ENCODE results near the gene TFG.

Gene TFG

DNA sequence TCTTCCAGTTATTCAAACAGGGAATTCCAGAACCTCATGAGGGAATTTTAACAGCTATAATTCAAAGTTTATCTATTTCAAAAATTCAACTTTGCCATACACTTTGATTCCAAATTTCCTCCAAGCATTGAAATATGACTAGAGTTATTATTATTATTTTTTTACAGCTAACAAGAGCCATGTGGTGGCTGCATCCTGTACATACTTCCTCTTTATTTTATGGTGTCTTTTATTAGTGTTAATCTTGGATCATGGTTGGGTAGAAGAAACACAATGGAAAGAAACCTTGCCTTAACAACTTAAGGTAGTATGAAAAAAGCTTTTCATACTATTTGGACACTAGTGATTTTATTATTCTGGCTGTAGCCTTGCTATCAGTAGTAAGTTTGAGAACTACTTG lies 52.7 kb downstream of the TFG start:
- H4K8ac ChIP-seq (ENCODE audit: low read depth, low read length) = no peak overlapping the region
- H3K9ac ChIP-seq (ENCODE audit: low read length) = no peak overlapping the region
- H2BK12ac ChIP-seq (ENCODE audit: low read length) = no peak overlapping the region
- H2BK5ac ChIP-seq (ENCODE audit: low read depth, low read length, poor library complexity) = no peak overlapping the region
- DNase-seq = no peak
- no peak overlapping the region for H4K12ac ChIP-seq (ENCODE audit: low read depth, low read length)
- H3K27ac ChIP-seq (ENCODE audit: low read depth, low read length) = no peak overlapping the region
- H3K9me3 ChIP-seq (ENCODE audit: insufficient read depth, low read depth, low read length) = no peaks in the 10 kb centered on the region
- no peaks in the 10 kb centered on the region for H3K4me1 ChIP-seq (ENCODE audit: control insufficient read depth in 1 of 2, insufficient read depth in 2 of 2, low read length in 2 of 2)
- no peak overlapping the region for H2AK5ac ChIP-seq (ENCODE audit: low read length)
- H3K79me2 ChIP-seq (ENCODE audit: control insufficient read depth, insufficient read depth, low read length, poor library complexity) = no peaks in the 10 kb centered on the region
- H2AFZ ChIP-seq (ENCODE audit: insufficient read depth, low read length, poor library complexity) = no peak overlapping the region
- H3K79me1 ChIP-seq (ENCODE audit: low read length) = no peaks in the 10 kb centered on the region
- H3K36me3 ChIP-seq (ENCODE audit: control insufficient read depth in 1 of 2, insufficient read depth in 2 of 2, low read length in 2 of 2) = no peaks in the 10 kb centered on the region
- H2BK120ac ChIP-seq (ENCODE audit: insufficient read depth, low read length, poor library complexity) = no peak overlapping the region
- no peak overlapping the region for H3K18ac ChIP-seq (ENCODE audit: low read length)
- H3K23ac ChIP-seq (ENCODE audit: low read length) = no peak overlapping the region
- no peak overlapping the region for H3K4me2 ChIP-seq (ENCODE audit: low read length)
- H3K4ac ChIP-seq (ENCODE audit: low read depth, low read length) = no peak overlapping the region
- H4K91ac ChIP-seq (ENCODE audit: low read depth, low read length) = no peak overlapping the region
- no peak overlapping the region for H3K14ac ChIP-seq (ENCODE audit: low read length)
- no peak overlapping the region for H3K4me3 ChIP-seq (ENCODE audit: low read depth, low read length)
- no peaks in the 10 kb centered on the region for H3K27me3 ChIP-seq (ENCODE audit: insufficient read depth, low read length)

DNA sequence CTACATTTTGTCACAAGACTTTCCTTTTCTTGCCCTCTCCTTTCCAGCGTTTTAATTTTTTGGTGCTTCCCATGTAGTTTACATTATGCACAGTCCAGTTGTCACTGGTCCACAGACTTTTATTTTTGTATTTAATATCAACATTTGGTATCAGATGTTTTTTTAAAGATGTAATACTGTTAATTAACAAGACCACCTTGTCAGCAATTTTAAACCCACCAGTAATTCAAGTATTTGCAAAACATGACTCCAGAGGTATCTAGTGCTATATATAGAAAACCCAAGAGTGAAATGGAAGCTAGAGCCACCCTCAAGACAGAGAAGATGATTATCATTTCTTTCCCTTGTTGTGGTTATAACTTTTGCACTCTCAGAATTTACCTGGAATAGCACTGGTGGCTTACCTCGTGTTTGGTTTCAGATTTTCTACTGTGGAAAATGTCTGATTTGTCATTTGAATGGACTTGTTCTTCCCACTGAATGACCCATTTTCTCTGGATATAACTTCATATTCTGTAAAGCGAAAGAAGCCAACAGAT lies 56.2 kb downstream of the TFG start:
- H3K9me3 ChIP-seq (ENCODE audit: insufficient read depth, low read depth, low read length) = no peaks in the 10 kb centered on the region
- WGBS (ENCODE audit: extremely low coverage, insufficient coverage, insufficient read length) = no CpG with 5 or more reads among the region's 3 CpGs
- no peak overlapping the region for H2AK5ac ChIP-seq (ENCODE audit: low read length)
- no peak overlapping the region for H4K8ac ChIP-seq (ENCODE audit: low read depth, low read length)
- H3K27ac ChIP-seq (ENCODE audit: low read depth, low read length) = no peak overlapping the region
- H3K79me1 ChIP-seq (ENCODE audit: low read length) = no peaks in the 10 kb centered on the region
- H3K27me3 ChIP-seq (ENCODE audit: insufficient read depth, low read length) = no peaks in the 10 kb centered on the region
- H3K79me2 ChIP-seq (ENCODE audit: control insufficient read depth, insufficient read depth, low read length, poor library complexity) = no peaks in the 10 kb centered on the region
- no peaks in the 10 kb centered on the region for H3K36me3 ChIP-seq (ENCODE audit: control insufficient read depth in 1 of 2, insufficient read depth in 2 of 2, low read length in 2 of 2)
- no peak overlapping the region for H2BK120ac ChIP-seq (ENCODE audit: insufficient read depth, low read length, poor library complexity)
- H3K18ac ChIP-seq (ENCODE audit: low read length) = no peak overlapping the region
- H2BK5ac ChIP-seq (ENCODE audit: low read depth, low read length, poor library complexity) = no peak overlapping the region
- H3K14ac ChIP-seq (ENCODE audit: low read length) = no peak overlapping the region
- H2AFZ ChIP-seq (ENCODE audit: insufficient read depth, low read length, poor library complexity) = no peak overlapping the region
- no peak overlapping the region for H3K23ac ChIP-seq (ENCODE audit: low read length)
- no peak overlapping the region for H3K9ac ChIP-seq (ENCODE audit: low read length)
- no peak for DNase-seq
- H2BK12ac ChIP-seq (ENCODE audit: low read length) = no peak overlapping the region
- no peak overlapping the region for H3K4ac ChIP-seq (ENCODE audit: low read depth, low read length)
- H4K12ac ChIP-seq (ENCODE audit: low read depth, low read length) = no peak overlapping the region
- no peaks in the 10 kb centered on the region for H3K4me1 ChIP-seq (ENCODE audit: control insufficient read depth in 1 of 2, insufficient read depth in 2 of 2, low read length in 2 of 2)
- no peak overlapping the region for H3K4me3 ChIP-seq (ENCODE audit: low read depth, low read length)
- no peak overlapping the region for H4K91ac ChIP-seq (ENCODE audit: low read depth, low read length)
- no peak overlapping the region for H3K4me2 ChIP-seq (ENCODE audit: low read length)

DNA sequence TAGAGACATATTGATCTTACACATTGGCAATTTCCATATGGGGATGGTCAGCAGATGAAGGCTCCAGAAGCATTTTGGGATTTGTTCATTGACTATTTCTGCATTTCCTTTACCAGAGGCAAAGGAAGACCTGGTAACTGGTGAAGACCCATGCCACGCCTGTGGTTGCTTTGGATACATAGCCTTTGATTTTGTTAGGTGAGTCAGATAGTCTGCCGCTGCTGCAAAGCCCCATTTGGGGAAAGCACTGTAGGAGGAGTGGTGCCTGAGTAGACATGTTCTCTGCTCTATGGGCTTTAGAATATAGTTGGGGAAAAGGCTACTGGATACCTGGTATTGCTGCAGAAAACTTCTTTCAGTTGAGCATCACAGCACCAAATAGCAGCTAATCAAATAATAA lies 56.8 kb downstream of the TFG start:
- Histone ChIP-seq H3K27me3 (ENCODE audit: insufficient read depth, low read length) (no peaks in the 10 kb centered on the region), H3K79me1 (ENCODE audit: low read length) (no peaks in the 10 kb centered on the region), H3K4ac (ENCODE audit: low read depth, low read length) (no peak overlapping the region), H3K4me1 (ENCODE audit: control insufficient read depth in 1 of 2, insufficient read depth in 2 of 2, low read length in 2 of 2) (no peaks in the 10 kb centered on the region), H4K8ac (ENCODE audit: low read depth, low read length) (no peak overlapping the region), H4K91ac (ENCODE audit: low read depth, low read length) (no peak overlapping the region), H3K4me3 (ENCODE audit: low read depth, low read length) (no peak overlapping the region), H3K14ac (ENCODE audit: low read length) (no peak overlapping the region), H3K4me2 (ENCODE audit: low read length) (no peak overlapping the region), H2BK120ac (ENCODE audit: insufficient read depth, low read length, poor library complexity) (no peak overlapping the region), H2AK5ac (ENCODE audit: low read length) (no peak overlapping the region), H3K9ac (ENCODE audit: low read length) (no peak overlapping the region), H2BK5ac (ENCODE audit: low read depth, low read length, poor library complexity) (no peak overlapping the region), H3K23ac (ENCODE audit: low read length) (no peak overlapping the region), H3K18ac (ENCODE audit: low read length) (no peak overlapping the region), H3K9me3 (ENCODE audit: insufficient read depth, low read depth, low read length) (no peaks in the 10 kb centered on the region), H3K79me2 (ENCODE audit: control insufficient read depth, insufficient read depth, low read length, poor library complexity) (no peaks in the 10 kb centered on the region), H4K12ac (ENCODE audit: low read depth, low read length) (no peak overlapping the region), H3K27ac (ENCODE audit: low read depth, low read length) (no peak overlapping the region), H2BK12ac (ENCODE audit: low read length) (no peak overlapping the region), H2AFZ (ENCODE audit: insufficient read depth, low read length, poor library complexity) (no peak overlapping the region), H3K36me3 (ENCODE audit: control insufficient read depth in 1 of 2, insufficient read depth in 2 of 2, low read length in 2 of 2) (no peaks in the 10 kb centered on the region)
- no CpG with 5 or more reads among the region's 2 CpGs for WGBS (ENCODE audit: extremely low coverage, insufficient coverage, insufficient read length)
- DNase-seq = no peak

DNA sequence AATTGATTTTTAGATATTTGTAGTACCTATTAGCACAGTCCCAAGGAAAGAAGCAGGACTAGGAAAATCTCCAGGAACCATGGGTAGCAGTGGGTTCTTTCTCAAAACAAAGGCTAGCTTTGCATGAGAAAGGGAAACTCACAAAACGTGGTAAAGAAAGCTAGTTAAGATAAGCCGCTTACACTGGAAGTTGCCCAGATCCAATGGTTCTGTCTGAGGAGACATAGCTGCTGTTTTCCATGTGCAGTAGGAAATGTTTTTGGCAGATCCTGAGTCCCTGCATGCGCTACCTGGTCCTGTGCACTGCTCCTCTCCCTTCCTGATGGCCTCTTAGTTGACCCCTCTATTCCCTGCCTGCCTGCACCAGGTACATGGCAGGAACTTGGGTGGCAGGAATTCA lies 60.4 kb downstream of the TFG start:
- Histone ChIP-seq H3K4ac (ENCODE audit: low read depth, low read length) (no peak overlapping the region), H4K8ac (ENCODE audit: low read depth, low read length) (no peak overlapping the region), H3K4me1 (ENCODE audit: control insufficient read depth in 1 of 2, insufficient read depth in 2 of 2, low read length in 2 of 2) (no peaks in the 10 kb centered on the region), H2BK120ac (ENCODE audit: insufficient read depth, low read length, poor library complexity) (no peak overlapping the region), H3K4me3 (ENCODE audit: low read depth, low read length) (no peak overlapping the region), H3K9me3 (ENCODE audit: insufficient read depth, low read depth, low read length) (no peaks in the 10 kb centered on the region), H3K27me3 (ENCODE audit: insufficient read depth, low read length) (no peaks in the 10 kb centered on the region), H3K27ac (ENCODE audit: low read depth, low read length) (no peak overlapping the region), H3K79me2 (ENCODE audit: control insufficient read depth, insufficient read depth, low read length, poor library complexity) (no peaks in the 10 kb centered on the region), H3K4me2 (ENCODE audit: low read length) (no peak overlapping the region), H3K14ac (ENCODE audit: low read length) (no peak overlapping the region), H3K79me1 (ENCODE audit: low read length) (no peaks in the 10 kb centered on the region), H3K23ac (ENCODE audit: low read length) (no peak overlapping the region), H3K18ac (ENCODE audit: low read length) (no peak overlapping the region), H2AFZ (ENCODE audit: insufficient read depth, low read length, poor library complexity) (no peak overlapping the region), H3K9ac (ENCODE audit: low read length) (no peak overlapping the region), H3K36me3 (ENCODE audit: control insufficient read depth in 1 of 2, insufficient read depth in 2 of 2, low read length in 2 of 2) (no peaks in the 10 kb centered on the region), H2AK5ac (ENCODE audit: low read length) (no peak overlapping the region), H4K91ac (ENCODE audit: low read depth, low read length) (no peak overlapping the region), H2BK5ac (ENCODE audit: low read depth, low read length, poor library complexity) (no peak overlapping the region), H4K12ac (ENCODE audit: low read depth, low read length) (no peak overlapping the region), H2BK12ac (ENCODE audit: low read length) (no peak overlapping the region)
- no CpG with 5 or more reads among the region's 3 CpGs for WGBS (ENCODE audit: extremely low coverage, insufficient coverage, insufficient read length)
- no peak for DNase-seq

Data from trophoblast cell (in vitro differentiated cells and primary cell).